Ovary (tissue), 3 donors: ENCODE data around the gene WWOX.

Experiments used
- CTCF ChIP-seq, 3 donors: fragments of 450-650 bp in 2 of 3; fragments of 200-600 bp in 1 of 3; IDR thresholded peaks; one replicate each; pipeline versions ENCODE4 v1.5.1 to v1.8.0; 2016 to 2022; ENCODE audit warnings: antibody characterized with exemption in 3 of 3, mild to moderate bottlenecking in 1 of 3
- POLR2A ChIP-seq: fragments of 450-650 bp; IDR thresholded peaks from one replicate; pipeline ENCODE4 v1.6.1; 2017; ENCODE audit warnings: antibody characterized with exemption, mild to moderate bottlenecking, moderate library complexity
- donor health status: DM: no; HTN: no; CAD: no.

- TF ChIP-seq CTCF (IDR thresholded peaks at IDR 0.05) = no peak
- TF ChIP-seq POLR2A = no peak
These were observed 962.9 kb downstream of the WWOX start for GRCh38 chr16:79062336-79062735.
